Smooth muscle cell (in vitro differentiated cells): ENCODE results near the gene CA5B. TPM values are rescaled to one million over a fixed set of nuclear protein-coding genes. Genes with fewer than 3 reads are reported as not detected.
"Not testable (repeated sequence)": the region's sequence is repeated elsewhere in the genome, so short reads cannot be mapped to it uniquely, and the experiment has no call there.

ENCODE experiments used
- DNase-seq: peaks from one replicate; lab custom pipeline; 2025; ENCODE audit not compliant: unreplicated experiment; lab: John Stamatoyannopoulos, UW
- H2AFZ ChIP-seq: fragments of 200-600 bp; sonication (generic); 2 replicates; pipeline ENCODE4 v1.6.0; 2016; ENCODE audit warnings: antibody characterized with exemption, low read depth, mild to moderate bottlenecking
- H3F3A ChIP-seq: fragments of 200-600 bp; sonication (generic); 2 replicates; pipeline ENCODE4 v1.6.0; 2017; ENCODE audit warnings: antibody characterized with exemption, low read depth
- H3K27ac ChIP-seq: fragments of 200-600 bp; sonication (generic); 2 replicates; pipeline ENCODE4 v1.5.1; 2016; ENCODE audit warnings: low read depth, mild to moderate bottlenecking
- H3K27me3 ChIP-seq: fragments of 200-600 bp; sonication (generic); 2 replicates; pipeline ENCODE4 v1.6.1; 2016; ENCODE audit warnings: low read depth, mild to moderate bottlenecking
- H3K36me3 ChIP-seq: fragments of 200-600 bp; sonication (generic); 2 replicates; pipeline ENCODE4 v1.5.1; 2016; ENCODE audit warnings: low read depth
- H3K4me1 ChIP-seq: fragments of 200-600 bp; sonication (generic); 2 replicates; pipeline ENCODE4 v1.5.1; 2016; ENCODE audit warnings: low read depth
- H3K4me2 ChIP-seq: fragments of 200-600 bp; sonication (generic); 2 replicates; pipeline ENCODE4 v1.6.0; 2016; ENCODE audit warnings: mild to moderate bottlenecking
- H3K4me3 ChIP-seq: fragments of 200-600 bp; sonication (generic); 2 replicates; pipeline ENCODE4 v1.5.1; 2016; ENCODE audit warnings: mild to moderate bottlenecking
- H3K79me2 ChIP-seq: fragments of 200-600 bp; sonication (generic); 2 replicates; pipeline ENCODE4 v1.6.0; 2016; ENCODE audit warnings: low read depth, mild to moderate bottlenecking
- H3K9ac ChIP-seq: fragments of 200-600 bp; sonication (generic); 2 replicates; pipeline ENCODE4 v1.6.0; 2016; ENCODE audit warnings: low read depth
- H3K9me3 ChIP-seq: fragments of 200-600 bp; sonication (generic); replicated peaks from 2 replicates; pipeline ENCODE4 v1.5.1; 2016; ENCODE audit warnings: low read depth
- H4K20me1 ChIP-seq: fragments of 200-600 bp; sonication (generic); 2 replicates; pipeline ENCODE4 v1.6.0; 2016; ENCODE audit warnings: low read depth
- CTCF ChIP-seq: fragments of 200-600 bp; sonication (generic); IDR thresholded peaks from 2 replicates; pipeline ENCODE4 v1.5.1; 2017; ENCODE audit warnings: borderline replicate concordance, mild to moderate bottlenecking, antibody characterized with exemption; ENCODE audit not compliant: insufficient read depth, poor library complexity, severe bottlenecking
- WGBS: methylation state at CpG from one replicate; pipeline ENCODE4 v1.1.7; 2016; ENCODE audit warnings: low lambda C conversion rate; 5-methylcytosine and 5-hydroxymethylcytosine counted together
- polyA plus RNA-seq: library from polyadenylated mRNA; unstranded; fragments of >200 nt; fragmentation: Nextera tagmentation; extraction: Ambion mirVana; gene quantifications from 2 replicates; pipeline ENCODE4 v1.2.1, GENCODE V29; 2016
- total RNA-seq: library from RNA; depleted of rRNA; stranded (reverse); fragments of >200 nt; gene quantifications from 2 replicates; pipeline ENCODE4 v1.2.3, GENCODE V29; 2014

CA5B gene
- total and polyA plus RNA-seq, 2 experiments from 2014 or later, result 10.1 to 10.3 TPM

- Histone ChIP-seq H3K4me2 (no peak overlapping the region), H3F3A (no peaks in the 10 kb centered on the region), H4K20me1 (no peaks in the 10 kb centered on the region), H3K36me3 (no peaks in the 10 kb centered on the region), H3K27me3 (no peaks in the 10 kb centered on the region), H3K27ac (no peak overlapping the region), H3K9me3 (no peaks in the 10 kb centered on the region), H3K4me1 (no peaks in the 10 kb centered on the region), H2AFZ (no peak overlapping the region), H3K4me3 (no peak overlapping the region), H3K79me2 (no peaks in the 10 kb centered on the region), H3K9ac (no peak overlapping the region)
- 87% methylated on average over 3 of the region's 3 CpGs for WGBS
- no peak for DNase-seq
- TF ChIP-seq CTCF, result no peak
These were observed 14.1 kb upstream of the CA5B start for GRCh38 chrX:15723887-15724517.

GRCh38 chrX:15724911-15725310 lies 13.2 kb upstream of the CA5B start:
- TF ChIP-seq CTCF, result no peak

DNA sequence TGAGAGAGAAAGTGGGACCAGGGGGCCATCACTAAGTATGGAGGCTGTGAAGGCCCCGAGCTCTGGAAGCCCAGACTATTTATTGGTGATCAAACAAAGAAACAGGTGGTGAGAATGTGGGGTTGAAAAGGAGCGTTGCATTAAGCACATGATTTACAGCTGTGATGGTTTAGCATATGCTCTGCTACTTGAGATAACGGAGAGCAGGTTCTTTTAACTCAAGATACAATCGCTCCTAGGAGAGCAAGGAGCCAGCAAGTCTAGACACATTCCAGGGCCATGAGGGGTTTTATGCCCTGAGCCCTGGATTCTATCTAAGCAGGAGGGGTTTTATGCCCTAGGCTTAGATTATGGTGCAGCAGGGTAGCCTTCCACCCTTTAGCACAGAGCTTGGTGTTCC lies 6.7 kb upstream of the CA5B start:
- not testable (repeated sequence) for DNase-seq, H3K27me3 ChIP-seq, H3K36me3 ChIP-seq, H3K79me2 ChIP-seq, H3K4me2 ChIP-seq, H3K4me1 ChIP-seq, H3F3A ChIP-seq, H3K27ac ChIP-seq, H2AFZ ChIP-seq, H4K20me1 ChIP-seq, H3K9me3 ChIP-seq, H3K9ac ChIP-seq, H3K4me3 ChIP-seq
- whole genome bisulfite sequencing, result 79% methylated on average over 4 of the region's 4 CpGs

More at GRCh38 chrX:15724911-15725310, 13.2 kb upstream of the CA5B start:
- WGBS, result 83% methylated on average over 2 of the region's 2 CpGs
- Histone ChIP-seq H3K9ac (no peak overlapping the region), H3K4me3 (no peak overlapping the region), H2AFZ (no peak overlapping the region), H3K4me2 (no peak overlapping the region), H3F3A (no peaks in the 10 kb centered on the region), H3K79me2 (no peaks in the 10 kb centered on the region), H3K4me1 (no peaks in the 10 kb centered on the region), H3K36me3 (no peaks in the 10 kb centered on the region), H3K27me3 (no peaks in the 10 kb centered on the region), H3K9me3 (no peaks in the 10 kb centered on the region), H4K20me1 (no peaks in the 10 kb centered on the region), H3K27ac (no peak overlapping the region)
- no peak for DNase-seq

DNA sequence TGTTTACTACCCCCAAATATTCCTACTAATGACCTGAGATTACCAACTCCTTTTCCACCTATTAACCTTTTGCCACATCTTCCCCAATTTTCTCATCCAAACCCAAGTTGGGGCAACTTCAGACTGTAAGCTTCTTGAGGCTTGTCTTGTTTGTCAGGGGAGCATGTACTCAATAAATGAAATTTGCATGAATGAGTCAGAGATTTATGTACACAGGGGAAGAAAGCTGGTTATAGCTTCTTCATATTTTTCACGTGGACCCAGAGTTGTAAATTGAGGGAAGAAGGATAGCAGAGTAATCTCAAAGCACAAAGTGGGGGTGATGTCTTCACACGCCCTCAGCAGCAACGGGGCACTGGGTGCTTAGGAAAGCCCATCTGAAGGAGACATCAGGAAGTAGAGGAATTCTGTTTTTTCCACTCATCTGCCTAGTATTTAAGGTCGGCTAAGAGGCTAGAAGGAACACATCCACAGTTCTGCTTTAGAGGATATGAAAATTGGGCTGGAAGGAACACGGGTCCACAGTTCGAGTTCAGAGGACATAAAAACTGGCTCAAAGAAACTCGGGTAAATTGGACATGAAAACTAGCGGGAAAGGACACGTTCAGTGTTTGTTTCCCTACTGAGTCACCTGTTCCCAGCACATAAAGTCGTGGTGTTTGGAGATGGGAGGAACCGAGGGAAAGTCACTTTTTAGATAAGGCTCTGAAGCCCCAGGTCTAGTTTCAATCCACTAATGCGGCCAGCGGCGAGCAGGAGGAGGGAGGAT lies 696 bp upstream of the CA5B start:
- H3K36me3 ChIP-seq, result no peaks in the 10 kb centered on the region
- H2AFZ ChIP-seq, result peak overlapping the region; percentile 88
- no peaks in the 10 kb centered on the region for H4K20me1 ChIP-seq
- DNase-seq, result no peak
- TF ChIP-seq CTCF, result no peak
- no peaks in the 10 kb centered on the region for H3K9me3 ChIP-seq
- 26% methylated on average over 14 of the region's 14 CpGs for WGBS
- H3K4me2 ChIP-seq, result peak overlapping the region; percentile 96
- H3F3A ChIP-seq, result no peaks in the 10 kb centered on the region
- peak overlapping the region; percentile 60 for H3K4me3 ChIP-seq
- peaks cover 5% of the 10 kb centered on the region for H3K79me2 ChIP-seq
- H3K27me3 ChIP-seq, result no peaks in the 10 kb centered on the region
- H3K27ac ChIP-seq, result peak overlapping the region; percentile 29
- no peaks in the 10 kb centered on the region for H3K4me1 ChIP-seq
- peak overlapping the region; percentile 25 for H3K9ac ChIP-seq
